GM12892 (cell line): ENCODE data around the gene ATRNL1.
"Not testable (repeated sequence)": the region's sequence is repeated elsewhere in the genome, so short reads cannot be mapped to it uniquely, and the experiment has no call there.

Source experiments
- DNase-seq: peaks from one replicate; pipeline ENCODE4 v3.0.0; 2011; ENCODE audit not compliant: insufficient read length
- FAIRE-seq: peaks from 2 replicates; lab custom pipeline; 2011; peaks lifted over from hg19 to GRCh38; lab: Jason Lieb, UNC
- POLR2A ChIP-seq: IDR thresholded peaks from 2 replicates; pipeline ENCODE4 v1.6.1; 2011; ENCODE audit warnings: low read depth, low read length, control low read depth
- POLR2AphosphoS5 ChIP-seq: IDR thresholded peaks from 2 replicates; pipeline ENCODE4 v1.6.1; 2011; ENCODE audit warnings: low read depth, low read length, control low read depth
- TAF1 ChIP-seq: IDR thresholded peaks from 2 replicates; pipeline ENCODE4 v1.6.1; 2011; ENCODE audit warnings: low read depth, mild to moderate bottlenecking, control low read depth, low read length, borderline replicate concordance

The ATRNL1 gene

DNA sequence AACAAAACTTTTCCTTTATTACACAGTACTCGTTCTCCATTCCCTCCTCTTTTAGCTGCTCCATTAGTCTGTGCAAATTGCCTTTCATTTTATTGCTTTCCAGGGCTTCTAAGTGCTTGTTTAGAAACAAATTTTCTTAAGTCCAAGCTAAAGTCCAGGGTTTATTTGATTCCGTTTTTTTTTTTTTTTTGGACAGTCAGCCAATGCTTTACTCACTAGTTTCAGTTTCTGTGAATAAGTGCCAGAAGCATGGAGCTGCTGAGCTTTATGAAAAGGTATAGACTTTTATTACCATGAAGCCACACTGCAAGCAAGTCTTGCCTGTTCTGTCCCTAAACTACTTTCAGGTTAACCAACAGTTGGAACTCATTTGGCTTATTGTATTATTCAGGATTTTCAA is 724.8 kb downstream of the ATRNL1 start:
- DNase-seq (no peak), FAIRE-seq (no peak)
- TF ChIP-seq TAF1, result no peak
- no peak for TF ChIP-seq POLR2A
- no peak for TF ChIP-seq POLR2AphosphoS5

DNA sequence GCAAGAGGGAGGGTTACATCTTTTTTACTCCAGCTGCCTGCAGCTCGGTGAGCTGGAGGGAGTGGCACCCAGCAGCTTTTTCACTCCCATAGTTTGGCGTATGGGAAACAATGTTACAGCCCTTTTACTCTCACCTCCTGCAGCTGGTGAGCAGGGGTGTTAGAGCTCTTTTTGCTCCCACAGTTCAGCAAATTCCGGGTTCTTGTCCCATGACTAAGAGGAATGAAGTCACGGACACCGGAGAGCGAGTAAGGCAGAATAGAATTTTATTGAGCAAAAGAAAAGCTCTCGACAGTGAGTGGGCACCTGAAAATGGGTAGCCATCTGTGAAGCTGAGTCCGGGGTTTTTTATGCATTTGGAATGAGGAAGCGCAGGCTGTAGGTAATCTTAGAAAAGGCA is 733.2 kb downstream of the ATRNL1 start:
- no peak for TF ChIP-seq TAF1
- TF ChIP-seq POLR2AphosphoS5, result no peak
- no peak for TF ChIP-seq POLR2A
- FAIRE-seq (no peak), DNase-seq (no peak)

DNA sequence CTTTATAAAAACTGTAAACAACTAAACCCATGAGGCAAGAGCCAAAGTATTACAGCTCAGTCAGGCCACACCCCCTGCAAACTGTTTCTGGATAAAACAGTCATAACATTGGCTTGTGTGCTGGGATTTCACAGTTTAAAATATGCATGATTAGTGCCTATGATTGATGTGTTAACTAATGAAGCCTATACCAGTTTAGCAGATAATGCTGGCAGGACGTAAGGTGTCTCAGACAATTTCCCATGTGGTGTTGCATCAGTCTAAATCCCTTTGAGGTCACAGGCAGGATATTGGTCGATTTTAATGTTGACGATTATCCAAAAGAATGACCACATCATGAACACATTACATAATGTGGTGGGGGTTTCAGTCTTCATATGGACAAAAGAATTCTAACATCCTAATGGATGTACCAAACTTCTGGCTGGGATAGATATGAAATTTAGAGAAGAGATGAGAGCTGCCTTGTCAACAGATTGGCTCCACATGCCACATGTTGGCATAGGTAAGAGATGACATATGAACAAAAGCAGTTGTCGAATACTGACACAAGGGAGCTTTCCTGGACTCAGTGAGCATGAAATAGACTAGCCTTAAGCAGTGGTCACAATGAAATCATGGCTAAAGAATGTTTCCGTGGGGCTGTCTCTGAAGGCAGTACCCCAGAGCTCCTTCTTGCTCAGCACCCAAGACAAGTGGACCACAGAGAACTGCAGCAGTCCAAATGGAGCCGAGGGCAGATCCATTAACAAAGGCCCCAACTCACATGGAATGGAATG is 734.3 kb downstream of the ATRNL1 start:
- TF ChIP-seq POLR2AphosphoS5, result no peak
- TF ChIP-seq TAF1, result no peak
- TF ChIP-seq POLR2A, result no peak
- FAIRE-seq, result no peak
- DNase-seq, result no peak

DNA sequence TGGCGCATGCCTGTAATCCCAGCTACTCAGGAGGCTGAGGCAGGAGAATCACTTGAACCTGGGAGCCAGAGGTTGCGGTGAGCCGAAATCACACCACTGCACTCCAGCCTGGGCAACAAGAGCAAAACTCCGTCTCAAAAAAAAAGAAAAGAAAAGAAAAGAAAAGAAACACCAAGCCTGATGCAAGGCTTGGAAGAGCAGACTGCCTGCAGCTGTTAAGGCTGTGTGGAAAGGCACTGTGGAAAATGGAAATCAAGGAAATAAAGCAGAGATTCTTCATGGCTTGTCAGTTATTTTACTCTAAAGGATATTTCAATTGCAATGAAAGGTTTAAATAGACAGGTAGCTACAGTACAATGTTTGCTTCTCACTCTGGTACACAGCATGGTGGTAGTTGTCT is 735.0 kb downstream of the ATRNL1 start:
- DNase-seq, FAIRE-seq: not testable (repeated sequence)

DNA sequence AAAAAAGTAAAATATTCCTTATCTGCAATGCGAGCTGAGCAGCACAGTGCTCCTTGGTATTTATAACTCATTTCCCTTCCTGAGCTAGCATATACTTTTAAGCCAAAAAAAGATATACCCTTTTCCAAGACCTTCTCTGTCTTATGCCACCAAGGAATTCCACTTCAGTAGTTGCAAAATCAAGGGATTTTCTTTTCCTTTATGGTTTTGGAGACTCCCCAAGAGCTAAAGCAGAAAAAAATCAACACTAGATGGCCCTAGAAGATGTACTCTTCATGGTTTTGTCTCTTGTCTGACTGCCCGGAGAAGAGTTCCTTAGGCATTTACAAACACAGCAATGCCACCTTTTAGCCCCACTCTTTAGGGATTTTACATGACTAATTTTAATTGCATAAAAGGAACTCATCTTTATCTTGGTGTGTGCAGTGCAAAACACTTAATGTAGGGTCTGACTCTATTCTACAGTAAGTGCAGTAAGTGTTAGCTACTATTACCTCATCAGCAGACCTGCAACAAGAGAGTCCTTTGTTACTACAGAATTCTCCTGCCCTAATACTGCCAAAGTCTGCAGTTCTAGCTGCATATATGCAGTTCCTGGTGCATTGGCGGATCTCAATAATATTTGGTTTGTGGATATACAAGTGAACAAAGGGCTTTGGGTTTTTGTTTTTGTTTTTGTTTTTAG is 736.5 kb downstream of the ATRNL1 start:
- FAIRE-seq, result no peak
- TF ChIP-seq POLR2AphosphoS5, result no peak
- no peak for TF ChIP-seq TAF1
- TF ChIP-seq POLR2A, result no peak
- no peak for DNase-seq

DNA sequence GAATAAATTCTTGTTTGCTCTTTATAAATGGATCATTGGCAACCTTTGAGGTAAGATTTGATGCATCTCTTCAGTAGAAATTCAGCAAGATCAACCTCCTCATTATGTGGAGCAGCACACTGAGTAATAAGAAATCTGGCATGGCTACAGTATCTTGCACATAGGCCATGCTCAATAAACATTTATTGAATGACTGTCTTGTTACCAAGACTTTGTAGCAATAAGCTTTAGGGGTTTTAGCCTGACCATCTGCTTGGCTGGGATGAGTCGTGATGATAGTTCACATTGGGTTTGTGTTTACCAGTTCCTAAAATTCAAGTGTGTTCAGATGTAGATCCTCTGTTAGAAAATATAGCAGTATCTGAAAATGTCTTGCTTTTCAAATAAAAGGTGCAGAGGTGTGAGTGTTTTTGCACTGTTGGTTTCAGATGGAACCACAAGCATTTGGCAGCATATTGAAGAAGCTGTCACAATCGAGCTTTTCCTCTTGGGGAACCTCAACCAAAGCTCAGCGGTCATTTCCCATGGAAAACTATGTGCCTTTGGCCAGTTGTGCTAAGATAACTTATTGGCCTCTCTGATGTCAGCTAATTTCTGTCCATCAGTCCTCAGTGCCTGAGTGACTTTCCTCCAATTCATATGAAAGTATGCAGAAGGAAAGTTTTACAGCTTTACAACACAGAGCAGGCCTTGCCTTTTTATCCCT is 737.3 kb downstream of the ATRNL1 start:
- DNase-seq (no peak), FAIRE-seq (no peak)
- TF ChIP-seq POLR2AphosphoS5, result no peak
- no peak for TF ChIP-seq POLR2A

DNA sequence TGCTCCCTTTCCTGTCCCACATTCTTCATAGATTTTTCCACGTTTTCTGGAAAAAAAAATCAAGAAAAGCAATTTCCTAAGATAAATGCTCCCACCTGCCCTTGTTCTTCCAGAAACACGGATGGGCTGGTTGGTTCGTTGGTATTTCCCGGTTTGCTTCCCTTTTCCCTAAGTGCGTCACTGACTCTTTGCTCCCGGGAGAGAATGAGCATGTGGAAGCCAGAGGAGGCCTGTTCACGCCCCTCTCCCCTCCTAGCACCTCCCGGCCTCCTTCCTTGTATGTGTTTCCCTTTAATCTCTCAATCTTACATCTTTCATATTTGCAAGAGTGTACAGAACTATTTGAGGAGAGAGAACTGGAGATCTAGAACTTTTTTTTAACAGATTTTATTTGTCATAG is 737.9 kb downstream of the ATRNL1 start:
- DNase-seq, result no peak
- TF ChIP-seq TAF1 (no peak), POLR2A (no peak), POLR2AphosphoS5 (no peak)
- no peak for FAIRE-seq

DNA sequence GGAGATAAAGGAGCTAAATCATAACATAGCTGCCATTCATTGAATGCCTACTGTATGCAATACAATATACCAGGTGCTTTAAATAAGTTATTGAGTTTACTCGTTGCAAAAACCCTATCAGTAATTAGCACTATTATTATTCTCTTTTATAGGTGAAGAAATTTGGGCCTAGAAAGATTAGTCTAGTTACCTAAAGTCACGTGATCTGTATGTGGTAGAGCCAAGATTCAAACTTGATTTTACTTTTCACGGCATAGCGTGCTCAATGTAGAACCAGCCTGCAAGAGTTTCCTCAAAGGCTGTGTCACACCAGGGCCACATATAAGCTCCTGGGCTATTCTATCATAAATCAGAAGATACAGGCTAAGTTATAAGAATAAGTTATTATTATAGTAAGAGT is 740.0 kb downstream of the ATRNL1 start:
- no peak for FAIRE-seq
- TF ChIP-seq POLR2A (no peak), POLR2AphosphoS5 (no peak), TAF1 (no peak)
- DNase-seq, result no peak

DNA sequence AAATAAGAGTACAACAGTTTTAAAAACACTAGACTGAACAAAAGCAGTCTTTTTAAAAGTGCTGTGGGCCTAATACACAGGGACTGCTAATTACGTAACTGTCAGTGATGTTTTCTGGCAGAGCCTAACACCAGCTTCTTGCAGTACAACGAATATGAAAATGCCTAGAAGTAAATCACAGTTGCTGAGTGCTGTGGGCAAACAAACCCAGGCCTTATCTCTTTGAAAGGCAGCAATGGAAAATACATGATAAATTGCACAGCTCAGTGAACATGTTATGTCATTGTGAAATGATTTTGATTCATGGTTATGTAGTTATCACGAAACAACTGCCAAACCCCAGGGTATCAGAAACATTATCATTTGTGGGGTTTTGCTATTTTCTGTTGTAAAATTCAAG is 751.4 kb downstream of the ATRNL1 start:
- TF ChIP-seq POLR2A (no peak), POLR2AphosphoS5 (no peak), TAF1 (no peak)
- FAIRE-seq, result no peak
- no peak for DNase-seq

DNA sequence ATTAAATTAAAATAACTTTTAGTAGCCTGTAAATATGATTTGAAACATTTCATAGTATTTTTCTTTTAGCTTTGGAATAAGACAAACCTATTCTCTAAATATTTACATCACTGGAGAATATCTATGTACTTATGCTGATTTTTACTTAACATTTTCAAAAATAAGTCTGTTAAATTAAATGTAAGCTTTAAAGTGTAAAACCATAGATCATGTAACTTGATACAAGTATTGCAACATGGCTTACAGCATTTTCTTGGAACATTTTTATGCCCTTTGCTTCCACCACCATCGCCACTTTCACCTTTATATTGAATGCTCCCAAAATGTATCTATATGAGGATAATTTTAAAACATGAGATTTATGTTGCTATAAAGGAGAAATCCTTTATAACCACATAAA is 752.8 kb downstream of the ATRNL1 start:
- no peak for TF ChIP-seq TAF1
- TF ChIP-seq POLR2AphosphoS5, result no peak
- no peak for TF ChIP-seq POLR2A
- DNase-seq (no peak), FAIRE-seq (no peak)

DNA sequence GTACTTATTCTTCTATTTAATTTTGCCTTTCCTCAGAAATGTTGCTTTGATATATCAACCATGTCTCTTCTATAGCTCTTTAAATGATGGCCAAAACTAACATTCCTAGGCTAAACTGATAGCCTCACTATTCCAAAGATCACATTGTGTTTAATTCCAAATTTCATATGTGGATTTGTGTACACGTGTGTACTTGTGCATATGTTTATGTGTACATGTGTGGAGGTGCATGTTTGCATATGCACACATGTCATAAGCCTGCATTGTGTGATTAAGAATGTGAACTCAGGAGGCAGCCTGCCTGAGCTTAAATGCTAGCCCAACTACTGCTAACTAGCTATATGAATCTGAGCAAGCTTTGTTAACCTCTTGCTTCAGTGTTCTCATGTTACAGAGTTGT is 753.4 kb downstream of the ATRNL1 start:
- TF ChIP-seq POLR2AphosphoS5 (no peak), TAF1 (no peak), POLR2A (no peak)
- DNase-seq (no peak), FAIRE-seq (no peak)
